ENCODE measurements around the gene KLHL29. TPM values are rescaled to one million over a fixed set of nuclear protein-coding genes. Genes with fewer than 3 reads are reported as not detected.
A peak's percentile ranks its signal among the peaks of the same experiment; 100 is the strongest.

KLHL29 gene
- total and polyA plus RNA-seq, 10 donors = 1.5 to 30.5 (median 9.4) TPM

- no peak overlapping the region for H3K4me3 ChIP-seq
- peaks cover 0 to 6% (median 0%) of the 10 kb centered on the region in 6 donors for H3K4me1 ChIP-seq
- peaks cover 0 to 4% (median 0%) of the 10 kb centered on the region in 7 donors for H3K27me3 ChIP-seq (replicated peaks in 1 of 7)
- no peaks in the 10 kb centered on the region for H3K9me3 ChIP-seq
- TF ChIP-seq POLR2AphosphoS5 (IDR thresholded peaks at IDR 0.05) = no peak
- no peak for TF ChIP-seq CTCF (IDR thresholded peaks at IDR 0.05 in 8 of 11, conservative IDR thresholded peaks at IDR 0.05 in 3 of 11)
- TF ChIP-seq POLR2A (IDR thresholded peaks at IDR 0.05) = no peak
- no peak overlapping the region for H3K27ac ChIP-seq
- no peaks in the 10 kb centered on the region for H3K36me3 ChIP-seq
- peak; percentile 32 for DNase-seq
- intact Hi-C loops (cut with DNase I; ENCODE audit: low total_unique reads) = no loop called here
- 77 to 98% (median 92%) methylated on average over 5 to 6 of the region's 6 CpGs for WGBS, 5 donors
These were observed 44.1 kb downstream of the KLHL29 start for GRCh38 chr2:23429036-23429435.

GRCh38 chr2:23430263-23430662 is 45.3 kb downstream of the KLHL29 start:
- H3K4me1 ChIP-seq = peaks cover 0 to 6% (median 0%) of the 10 kb centered on the region in 6 donors
- H3K27ac ChIP-seq = no peak overlapping the region
- H3K9me3 ChIP-seq = no peaks in the 10 kb centered on the region
- DNase-seq = peak; percentile 24
- no peak for TF ChIP-seq POLR2A (IDR thresholded peaks at IDR 0.05)
- no peak for TF ChIP-seq POLR2AphosphoS5 (IDR thresholded peaks at IDR 0.05)
- no peak for TF ChIP-seq CTCF (IDR thresholded peaks at IDR 0.05 in 8 of 11, conservative IDR thresholded peaks at IDR 0.05 in 3 of 11)
- intact Hi-C loops (cut with DNase I; ENCODE audit: low total_unique reads) = no loop called here
- 76 to 92% (median 86%) methylated on average over 2 of the region's 2 CpGs for WGBS, 5 donors
- no peaks in the 10 kb centered on the region for H3K36me3 ChIP-seq
- peaks cover 0 to 4% (median 0%) of the 10 kb centered on the region in 7 donors for H3K27me3 ChIP-seq (replicated peaks in 1 of 7)
- no peak overlapping the region for H3K4me3 ChIP-seq

- Histone ChIP-seq H3K36me3 (no peaks in the 10 kb centered on the region), H3K4me3 (no peak overlapping the region), H3K4me1 (no peaks in the 10 kb centered on the region), H3K27me3 (replicated peaks in 1 of 7) (peaks cover 0 to 6% (median 0%) of the 10 kb centered on the region in 7 donors), H3K27ac (no peak overlapping the region), H3K9me3 (peaks cover 0 to 4% (median 1%) of the 10 kb centered on the region in 8 donors)
- TF ChIP-seq POLR2AphosphoS5 (IDR thresholded peaks at IDR 0.05) = no peak
- intact Hi-C loops (cut with DNase I; ENCODE audit: low total_unique reads) = no loop called here
- DNase-seq = peak; percentile 28
- 67 to 80% (median 68%) methylated on average over 3 of the region's 3 CpGs for WGBS, 5 donors
These were observed 47.6 kb downstream of the KLHL29 start for GRCh38 chr2:23432531-23432930.

GRCh38 chr2:23433282-23433681 is 48.3 kb downstream of the KLHL29 start:
- no peak overlapping the region for H3K27ac ChIP-seq
- no peak for TF ChIP-seq POLR2A (IDR thresholded peaks at IDR 0.05)
- H3K4me3 ChIP-seq = no peak overlapping the region
- intact Hi-C loops (cut with DNase I; ENCODE audit: low total_unique reads) = no loop called here
- peak; percentile 44 for DNase-seq
- H3K36me3 ChIP-seq = no peaks in the 10 kb centered on the region
- H3K4me1 ChIP-seq = no peaks in the 10 kb centered on the region
- 86 to 98% (median 91%) methylated on average over 6 of the region's 6 CpGs for WGBS, 5 donors
- peaks cover 0 to 7% (median 2%) of the 10 kb centered on the region in 8 donors for H3K9me3 ChIP-seq
- H3K27me3 ChIP-seq (replicated peaks in 1 of 7) = peaks cover 0 to 6% (median 0%) of the 10 kb centered on the region in 7 donors

- intact Hi-C loops (cut with DNase I; ENCODE audit: low total_unique reads) = no loop called here
- TF ChIP-seq POLR2AphosphoS5 (IDR thresholded peaks at IDR 0.05) (no peak), CTCF (IDR thresholded peaks at IDR 0.05 in 8 of 11, conservative IDR thresholded peaks at IDR 0.05 in 3 of 11) (no peak), POLR2A (IDR thresholded peaks at IDR 0.05) (no peak)
- Histone ChIP-seq H3K4me3 (no peak overlapping the region), H3K36me3 (no peaks in the 10 kb centered on the region), H3K27me3 (replicated peaks in 1 of 7) (peaks cover 0 to 6% (median 0%) of the 10 kb centered on the region in 7 donors), H3K27ac (no peak overlapping the region), H3K9me3 (peaks cover 0 to 7% (median 2%) of the 10 kb centered on the region in 8 donors), H3K4me1 (no peaks in the 10 kb centered on the region)
- DNase-seq = peak; percentile 32
- 66 to 79% (median 76%) methylated on average over 6 of the region's 6 CpGs for WGBS, 5 donors
These were observed 49.7 kb downstream of the KLHL29 start for GRCh38 chr2:23434721-23435121.
